ENCODE results near the gene TTYH3.

The TTYH3 gene

GRCh38 chr7:2635148-2635668 lies 3.4 kb downstream of the TTYH3 start:
- no peak for DNase-seq (ENCODE audit: low read depth in 2 of 2)

- DNase-seq (ENCODE audit: low read depth in 2 of 2): no peak
These were observed 4.3 kb downstream of the TTYH3 start for GRCh38 chr7:2635810-2636701.

DNA sequence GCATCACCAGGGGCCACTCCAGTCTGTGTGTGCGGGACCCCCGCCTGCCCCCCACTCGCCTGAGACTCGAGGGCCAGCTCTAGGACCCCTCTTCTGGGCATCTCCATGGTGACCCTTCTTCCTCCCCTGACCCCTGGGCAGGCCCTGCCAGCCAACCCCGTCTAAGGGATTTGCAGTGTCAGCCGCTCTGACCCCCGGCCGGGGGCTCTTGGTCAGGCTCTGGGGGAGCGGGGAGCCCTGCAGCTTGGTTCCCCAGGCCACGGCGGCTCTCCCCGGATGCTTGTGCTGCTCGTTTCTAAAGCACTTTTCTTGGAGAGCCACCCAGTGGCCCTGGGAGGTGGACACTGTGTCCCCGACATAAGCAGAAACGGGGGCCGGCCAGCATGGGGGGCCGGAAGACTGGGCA lies 5.3 kb downstream of the TTYH3 start:
- DNase-seq (ENCODE audit: low read depth in 2 of 2): no peak

GRCh38 chr7:2637505-2638223 lies 5.9 kb downstream of the TTYH3 start:
- no peak for DNase-seq (ENCODE audit: low read depth in 2 of 2)

DNA sequence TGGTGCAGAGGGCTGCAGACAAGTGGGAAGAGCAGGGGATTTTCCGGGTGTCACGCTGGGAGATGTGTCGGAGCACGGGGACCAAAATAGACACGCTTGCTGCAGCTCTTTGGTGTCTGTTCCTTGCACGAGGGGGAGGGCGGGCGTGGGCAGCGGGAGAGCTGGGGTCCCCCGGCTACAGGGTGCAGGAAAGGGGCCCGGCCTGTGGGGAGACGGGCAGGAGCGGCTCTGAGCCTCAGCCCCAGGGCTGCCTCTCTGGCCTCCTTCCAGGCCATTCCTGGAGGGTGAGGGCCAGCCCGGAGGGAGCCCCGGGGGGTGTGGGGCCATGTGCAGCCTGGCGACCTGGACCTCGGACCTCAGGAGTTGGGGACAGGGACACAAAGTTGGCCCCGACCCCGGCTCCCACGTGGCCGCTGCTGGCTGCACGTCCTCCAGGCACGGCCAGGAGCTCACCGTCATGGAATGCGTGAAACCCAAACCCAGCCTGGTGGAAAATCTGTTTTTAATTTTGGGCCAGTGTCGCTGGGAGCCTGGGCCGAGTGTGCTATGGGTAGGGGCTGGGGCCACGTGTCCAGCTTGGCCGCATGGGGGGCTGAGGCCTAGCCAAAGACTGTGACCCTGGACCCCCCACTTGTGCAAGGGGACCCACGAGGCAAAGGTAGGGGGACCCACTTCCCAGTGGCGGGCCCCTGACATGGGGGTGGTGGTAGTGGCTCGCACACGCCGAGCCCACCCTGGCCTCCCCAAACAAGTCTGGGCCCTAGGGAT lies 6.6 kb downstream of the TTYH3 start:
- DNase-seq (ENCODE audit: low read depth in 2 of 2): no peak

DNA sequence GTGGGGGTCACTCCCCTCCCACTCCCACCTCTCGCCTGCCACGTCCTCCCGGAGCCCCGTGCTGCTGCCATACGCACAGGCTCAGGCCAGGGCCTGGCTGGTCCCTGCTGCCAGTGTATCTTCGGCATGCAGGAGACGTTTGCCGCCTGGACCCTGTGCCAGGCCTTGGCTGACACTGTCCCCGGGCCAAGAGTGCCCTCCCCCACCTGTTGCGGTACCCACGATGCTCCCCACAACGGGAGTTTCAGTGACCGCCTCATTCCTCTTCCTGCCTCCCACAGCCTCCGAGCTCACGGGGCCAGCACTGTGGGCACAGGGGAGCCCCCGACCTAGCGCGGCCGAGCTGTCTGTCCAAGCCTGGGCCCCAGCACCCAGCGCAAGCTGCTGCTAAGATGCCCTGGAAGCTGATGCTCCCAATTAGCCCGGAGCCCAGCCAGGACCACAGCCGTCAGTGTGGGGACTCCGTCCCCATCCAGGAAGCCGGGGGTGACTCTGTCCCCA lies 7.4 kb downstream of the TTYH3 start:
- no peak for DNase-seq (ENCODE audit: low read depth in 2 of 2)

DNA sequence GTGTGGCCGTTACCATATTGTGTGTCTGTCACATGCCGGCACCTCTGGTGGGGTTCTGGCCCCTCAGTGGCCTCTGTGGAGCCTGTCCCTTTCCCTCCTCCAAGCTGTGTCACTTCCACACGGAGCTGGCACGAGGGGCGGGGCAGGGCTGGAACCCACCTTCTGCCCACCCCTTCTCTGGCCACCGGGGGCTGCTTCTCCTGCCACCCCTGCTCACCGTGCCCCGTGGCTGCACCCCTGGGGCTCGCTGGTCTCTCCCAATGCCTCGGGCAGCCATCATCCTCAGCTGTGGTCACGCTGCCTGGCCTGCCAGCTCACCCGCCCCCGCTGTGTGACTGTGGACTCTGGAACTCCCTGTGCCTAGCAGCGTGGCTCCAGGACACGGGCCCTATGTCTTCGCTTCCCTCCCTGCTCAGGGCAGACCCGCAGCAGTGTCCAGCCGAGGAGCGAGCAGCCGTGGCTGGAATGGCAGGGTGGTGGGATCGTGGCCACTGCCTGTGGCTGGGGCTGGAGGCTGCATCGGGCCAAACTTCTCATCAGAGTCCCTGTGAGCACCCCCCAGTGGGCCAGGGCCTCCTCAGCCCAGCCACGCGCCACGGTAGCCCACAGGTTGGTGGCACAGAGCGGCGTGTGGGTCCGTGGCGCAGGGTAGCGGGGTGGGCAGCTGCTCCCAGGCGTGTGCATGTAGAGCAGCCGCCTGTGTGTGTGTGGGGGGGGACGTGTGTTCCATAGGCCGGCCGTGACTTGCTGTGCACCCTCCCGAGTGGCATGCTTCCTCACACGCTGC lies 8.1 kb downstream of the TTYH3 start:
- DNase-seq (ENCODE audit: low read depth in 2 of 2): no peak

DNA sequence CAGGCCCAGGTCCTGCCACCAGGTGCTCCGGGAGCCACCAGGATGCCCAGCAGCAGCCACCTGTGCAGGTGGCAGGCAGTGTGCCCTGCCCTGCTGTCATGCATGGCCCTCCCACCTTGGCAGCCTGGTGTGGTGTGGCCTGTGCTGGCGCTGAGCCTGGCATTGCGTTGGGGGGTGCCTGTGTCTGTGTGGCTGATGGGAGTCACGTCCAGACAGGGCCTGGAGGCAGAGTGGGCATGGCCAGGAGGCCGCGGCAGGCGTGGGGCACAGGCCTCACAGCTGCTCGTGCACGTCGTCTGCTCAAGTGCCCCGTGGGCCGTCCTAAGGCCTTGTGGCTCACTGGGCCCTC lies 8.7 kb downstream of the TTYH3 start:
- DNase-seq (ENCODE audit: low read depth in 2 of 2): no peak

DNA sequence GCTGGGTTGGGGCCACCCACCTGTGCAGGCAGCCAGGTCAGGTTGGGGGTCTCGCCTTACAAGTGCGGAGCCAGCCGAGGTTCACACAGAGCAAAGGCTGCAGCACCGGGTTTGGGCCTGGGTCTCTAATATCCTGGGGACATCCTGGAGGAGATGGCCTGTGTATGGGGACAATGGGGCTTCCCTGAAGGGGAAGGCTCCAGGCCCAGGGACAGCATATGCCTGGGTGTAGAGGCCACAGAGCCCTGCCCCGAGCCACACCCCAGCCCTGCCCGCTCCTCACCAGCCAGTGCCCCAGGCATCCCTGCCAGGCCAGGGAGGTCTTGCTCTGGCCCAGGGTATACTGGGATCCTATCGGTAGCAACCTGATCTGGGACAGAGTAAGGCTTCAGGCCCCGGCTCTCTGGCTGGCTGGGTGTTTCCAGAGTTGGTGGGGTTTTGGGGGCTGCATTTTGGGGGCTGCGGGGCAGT lies 9.1 kb downstream of the TTYH3 start:
- DNase-seq (ENCODE audit: low read depth in 2 of 2): no peak

- no peak for DNase-seq (ENCODE audit: low read depth in 2 of 2)
These were observed 9.9 kb downstream of the TTYH3 start for GRCh38 chr7:2641406-2642393.

DNA sequence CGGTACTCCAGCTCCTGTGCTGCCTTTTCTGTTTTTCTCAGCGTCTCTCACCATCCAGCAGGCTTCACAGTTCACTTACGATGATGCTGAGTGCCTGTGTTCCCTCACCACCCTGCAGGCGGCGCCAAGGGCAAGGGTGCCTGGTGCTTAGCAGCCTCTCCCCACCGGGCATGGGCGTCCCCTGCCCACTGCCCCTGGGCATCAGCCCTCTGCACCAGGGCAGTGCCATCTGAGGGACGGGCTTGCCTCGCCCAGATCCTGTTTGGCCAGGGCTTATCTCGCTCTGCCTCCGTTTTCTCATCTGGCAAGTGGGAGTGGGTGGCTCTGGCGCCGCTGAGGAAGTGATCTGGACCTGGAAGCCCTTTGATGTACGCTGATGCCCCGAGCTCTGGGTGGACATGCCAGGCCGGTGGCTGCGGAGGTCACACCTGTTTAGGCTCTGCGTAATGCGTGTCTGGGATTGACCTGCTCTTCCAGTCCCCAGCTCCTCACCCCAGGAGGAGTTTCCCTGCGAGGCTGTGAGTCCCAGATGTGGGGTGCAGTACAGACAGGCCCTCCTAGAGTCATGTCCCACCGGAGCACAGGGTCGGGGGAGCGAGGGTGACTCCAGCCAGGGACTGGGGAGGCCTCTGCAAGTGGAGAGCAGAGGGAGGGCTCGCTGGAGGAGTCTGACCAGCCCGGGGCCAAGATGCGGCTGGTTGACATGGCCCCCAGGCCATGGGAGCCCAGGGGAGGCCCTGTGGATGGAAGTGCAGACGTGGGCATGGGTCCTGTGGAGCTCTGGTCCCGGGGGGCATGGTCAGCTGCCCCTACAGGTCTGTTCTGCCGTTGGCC lies 11.8 kb downstream of the TTYH3 start:
- no peak for DNase-seq (ENCODE audit: low read depth in 2 of 2)

DNA sequence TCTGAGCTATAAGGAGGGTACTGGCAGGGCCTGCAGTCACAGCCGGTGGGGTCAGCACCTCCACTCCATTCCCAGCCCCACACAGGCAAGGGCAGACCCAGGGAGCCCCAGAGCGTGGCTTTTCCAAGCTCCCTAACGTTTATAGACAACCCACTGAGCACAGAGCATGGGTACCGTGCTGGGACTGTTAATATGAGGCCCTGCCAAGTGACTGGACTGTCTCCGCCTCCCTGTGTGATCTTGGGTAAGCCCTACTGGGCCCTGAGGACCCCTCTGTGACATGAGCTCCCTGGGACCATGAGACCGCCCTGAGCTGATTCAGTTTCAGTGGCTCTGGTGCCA lies 12.4 kb downstream of the TTYH3 start:
- DNase-seq (ENCODE audit: low read depth in 2 of 2): no peak

DNA sequence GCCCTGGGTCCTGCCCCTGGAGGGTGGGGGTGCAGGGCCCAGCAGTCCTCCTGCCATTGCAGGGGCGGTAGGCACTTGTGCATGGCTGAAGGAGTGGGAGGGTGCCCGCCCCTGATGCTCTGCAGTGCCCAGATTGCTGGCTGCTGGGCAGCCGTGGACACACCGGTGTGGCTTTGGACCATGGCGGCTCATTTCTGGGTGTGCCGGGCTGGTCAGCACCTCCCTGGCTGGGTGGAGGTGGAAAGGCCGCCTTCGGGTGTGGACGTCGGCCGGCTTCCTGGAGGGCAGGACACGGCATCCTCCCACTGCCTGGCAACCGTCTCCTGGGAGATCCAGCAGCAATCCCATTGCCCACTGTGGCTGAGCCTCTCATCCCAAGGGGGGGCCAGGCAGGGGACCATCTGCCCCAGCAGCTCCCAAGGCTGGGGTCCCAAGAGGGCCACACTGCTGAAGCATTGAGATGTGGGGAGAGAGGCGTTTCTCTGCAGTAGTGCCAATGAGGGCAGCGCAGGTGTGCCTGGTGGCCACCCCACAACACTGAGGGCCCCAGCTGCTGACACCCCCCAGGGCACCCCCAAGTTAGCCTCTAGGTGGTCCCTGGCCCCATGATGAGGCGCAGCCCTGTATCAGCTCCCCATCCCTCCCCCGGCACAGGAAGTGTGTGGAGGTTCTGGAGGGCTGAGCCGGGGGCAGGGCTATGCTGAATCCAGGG lies 12.9 kb downstream of the TTYH3 start:
- no peak for DNase-seq (ENCODE audit: low read depth in 2 of 2)

DNA sequence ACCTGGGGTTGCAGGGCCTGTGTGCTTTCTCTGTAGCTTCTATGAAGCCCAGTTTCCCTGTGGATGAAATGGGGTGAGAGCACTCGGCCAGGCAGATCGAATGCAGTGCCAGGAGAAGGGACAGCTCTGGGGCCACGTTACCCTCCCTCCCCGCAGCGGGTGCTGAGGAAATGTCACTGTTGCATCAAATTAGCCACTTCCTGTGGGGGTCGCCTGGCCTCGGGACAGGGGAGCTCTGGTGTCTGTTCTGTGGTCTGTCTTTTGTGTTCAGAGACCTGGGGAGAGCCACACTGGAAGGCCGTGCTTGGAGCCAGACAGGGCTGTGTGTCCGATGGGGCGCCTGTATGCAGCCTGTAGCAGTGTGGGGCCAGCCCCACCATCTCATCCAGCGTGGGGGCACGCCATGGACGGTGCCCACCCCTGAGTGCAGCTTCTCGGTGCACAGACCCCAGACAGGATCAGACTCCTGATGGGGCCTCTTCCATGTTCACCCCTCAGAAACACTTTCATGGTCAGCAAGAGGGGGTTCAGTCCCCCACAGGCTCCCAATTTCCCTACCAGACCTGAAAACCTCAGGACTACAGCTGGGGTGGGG lies 13.6 kb downstream of the TTYH3 start:
- peak; percentile 23 to 43 for DNase-seq (ENCODE audit: low read depth in 2 of 2)

- DNase-seq (ENCODE audit: low read depth in 2 of 2): no peak
These were observed 14.5 kb downstream of the TTYH3 start for GRCh38 chr7:2646336-2646679.

- no peak for DNase-seq (ENCODE audit: low read depth in 2 of 2)
These were observed 15.1 kb downstream of the TTYH3 start for GRCh38 chr7:2646680-2647571.

- no peak for DNase-seq (ENCODE audit: low read depth in 2 of 2)
These were observed 15.9 kb downstream of the TTYH3 start for GRCh38 chr7:2647594-2648172.

Data from stimulated activated CD8-positive, alpha-beta memory T cell treated with anti-CD3 and anti-CD28 coated beads, Interleukin-2, amount 100 ng/mL, for 48 hours (primary cell).